ENCODE data around the gene RALGPS1.

DNA sequence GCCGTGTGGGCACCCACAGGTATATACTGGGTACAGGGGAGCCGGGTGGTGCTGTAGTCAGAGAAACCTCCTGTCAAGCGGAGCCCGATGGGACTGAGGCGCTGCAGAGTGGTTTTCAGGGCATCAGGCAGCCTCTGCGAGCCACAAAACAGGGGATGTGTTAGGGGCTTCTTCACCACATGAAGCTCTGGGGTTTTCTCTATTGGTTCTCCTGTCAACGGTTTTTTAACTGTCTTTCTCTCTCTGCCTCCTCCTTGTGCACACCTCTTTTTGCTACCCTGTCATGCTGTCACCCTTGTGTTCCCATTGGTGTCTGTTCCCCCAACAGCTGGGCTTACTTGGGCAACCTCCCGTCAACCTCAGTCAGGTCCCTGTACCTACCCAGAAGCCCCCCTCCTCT, 19.9 kb downstream of the RALGPS1 start:
- TF ChIP-seq PRDM15 (CRISPR knock-in tag; IDR thresholded peaks at IDR 0.05) (no peak), CREB1 (CRISPR knock-in tag; IDR thresholded peaks at IDR 0.05) (no peak)
- TF ChIP-seq, protein P1, sequence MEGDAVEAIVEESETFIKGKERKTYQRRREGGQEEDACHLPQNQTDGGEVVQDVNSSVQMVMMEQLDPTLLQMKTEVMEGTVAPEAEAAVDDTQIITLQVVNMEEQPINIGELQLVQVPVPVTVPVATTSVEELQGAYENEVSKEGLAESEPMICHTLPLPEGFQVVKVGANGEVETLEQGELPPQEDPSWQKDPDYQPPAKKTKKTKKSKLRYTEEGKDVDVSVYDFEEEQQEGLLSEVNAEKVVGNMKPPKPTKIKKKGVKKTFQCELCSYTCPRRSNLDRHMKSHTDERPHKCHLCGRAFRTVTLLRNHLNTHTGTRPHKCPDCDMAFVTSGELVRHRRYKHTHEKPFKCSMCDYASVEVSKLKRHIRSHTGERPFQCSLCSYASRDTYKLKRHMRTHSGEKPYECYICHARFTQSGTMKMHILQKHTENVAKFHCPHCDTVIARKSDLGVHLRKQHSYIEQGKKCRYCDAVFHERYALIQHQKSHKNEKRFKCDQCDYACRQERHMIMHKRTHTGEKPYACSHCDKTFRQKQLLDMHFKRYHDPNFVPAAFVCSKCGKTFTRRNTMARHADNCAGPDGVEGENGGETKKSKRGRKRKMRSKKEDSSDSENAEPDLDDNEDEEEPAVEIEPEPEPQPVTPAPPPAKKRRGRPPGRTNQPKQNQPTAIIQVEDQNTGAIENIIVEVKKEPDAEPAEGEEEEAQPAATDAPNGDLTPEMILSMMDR (IDR thresholded peaks at IDR 0.05), result no peak
